Transverse colon (tissue), 4 donors: ENCODE results near the gene HOXD11. TPM values are rescaled to one million over a fixed set of nuclear protein-coding genes. Genes with fewer than 3 reads are reported as not detected.
A peak's percentile ranks its signal among the peaks of the same experiment; 100 is the strongest.

Source experiments
- DNase-seq: peaks from one replicate; pipeline ENCODE4 v3.0.0-alpha.2; 2019
- H3K27ac ChIP-seq, 4 donors: fragments of 200-600 bp; sonication (generic); 2 replicates each; pipeline ENCODE4 v1.5.1; 2016 to 2018; ENCODE audit warnings: inconsistent platforms in 4 of 4
- H3K27me3 ChIP-seq: fragments of 200-600 bp; sonication (generic); 2 replicates; pipeline ENCODE4 v1.5.1; 2017; ENCODE audit warnings: inconsistent platforms
- H3K36me3 ChIP-seq, 4 donors: fragments of 200-600 bp; sonication (generic); 2 replicates each; pipeline ENCODE4 v1.5.1; 2017 to 2019; ENCODE audit warnings: inconsistent platforms in 4 of 4
- H3K4me1 ChIP-seq, 4 donors: fragments of 200-600 bp; sonication (generic); 2 replicates each; pipeline ENCODE4 v1.5.1; 2017 to 2020; ENCODE audit warnings: inconsistent platforms in 4 of 4
- H3K4me3 ChIP-seq, 4 donors: fragments of 200-600 bp; sonication (generic); 1 replicate in 1 of 4; 2 replicates in 3 of 4; pipeline versions ENCODE4 v1.5.1 to v1.6.1; 2017 to 2019; ENCODE audit warnings: inconsistent platforms in 4 of 4
- H3K9me3 ChIP-seq, 2 donors: fragments of 200-600 bp; sonication (generic); 2 replicates each; pipeline ENCODE4 v1.5.1; 2017 to 2019; ENCODE audit warnings: inconsistent platforms in 2 of 2
- CTCF ChIP-seq, 5 experiments: fragments of 200-600 bp in 3 of 5; fragments of 450-650 bp in 2 of 5; sonication (generic) in 3 of 5; IDR thresholded peaks; 1 replicate in 2 of 5; 2 replicates in 3 of 5; pipeline ENCODE4 v1.5.1; 2016 to 2017; ENCODE audit warnings: antibody characterized with exemption in 5 of 5, inconsistent platforms in 3 of 5, mild to moderate bottlenecking in 2 of 5, moderate library complexity in 1 of 5
- EP300 ChIP-seq: sonication (generic); formaldehyde crosslinking; IDR thresholded peaks from one replicate; pipeline ENCODE4 v1.6.1; 2017; ENCODE audit warnings: antibody characterized with exemption, low read depth
- POLR2A ChIP-seq: fragments of 450-650 bp; IDR thresholded peaks from one replicate; pipeline ENCODE4 v1.6.1; 2016; ENCODE audit warnings: antibody characterized with exemption, mild to moderate bottlenecking, moderate library complexity
- POLR2AphosphoS5 ChIP-seq, 3 donors: sonication (generic); formaldehyde crosslinking; IDR thresholded peaks; one replicate each; pipeline ENCODE4 v1.6.1; 2016; ENCODE audit warnings: antibody characterized with exemption in 3 of 3
- WGBS, 2 donors: methylation state at CpG; one replicate each; pipeline ENCODE4 v1.1.5; 2018; ENCODE audit warnings: low coverage in 1 of 2; 5-methylcytosine and 5-hydroxymethylcytosine counted together
- in situ Hi-C, 4 donors: fragments of 200-750 bp; cut with MboI; loops; one replicate each; pipeline versions ENCODE4 v1.15.0 to v1.15.1; 2017; ENCODE audit warnings: low sequenced_read_pairs in 3 of 4, low pct_ligation_motif_present in 1 of 4, low pct_unique_long_range_greater_than_20kb in 1 of 4
- intact Hi-C: fragments of 100-400 bp; cut with DNase I; formaldehyde crosslinking; loops from one replicate; pipeline ENCODE4 v1.15.1; 2023; ENCODE audit warnings: low total_unique reads
- total RNA-seq, 4 donors: library from RNA; depleted of rRNA; stranded (reverse); fragments of >200 nt; gene quantifications; one replicate each; pipeline ENCODE4 v1.1.0, GENCODE V29; 2016

The HOXD11 gene
- total RNA-seq, 4 donors from 2014 or later = 0.41 to 13.5 (median 4.4) TPM

GRCh38 chr2:176130957-176131847, 24.1 kb downstream of the HOXD11 start:
- Histone ChIP-seq H3K9me3 (no peaks in the 10 kb centered on the region), H3K27me3 (peaks cover 65% of the 10 kb centered on the region), H3K4me3 (peak overlapping the region; percentile 32 to 68 (median 50)), H3K36me3 (no peaks in the 10 kb centered on the region), H3K4me1 (peaks cover 18 to 64% (median 41%) of the 10 kb centered on the region in 4 donors), H3K27ac (peak overlapping the region; percentile 94 to 96 (median 94))
- WGBS, 2 donors = 17 to 28% methylated on average over 6 to 15 of the region's 15 CpGs
- TF ChIP-seq POLR2A = no peak
- no peak for TF ChIP-seq EP300
- in situ Hi-C loops = loop anchor here in 1 of 4 donors (25.0 kb wide), 1 partner anchor 681 kb away; no protein-coding TSS in a partner anchor
- intact Hi-C loops = no loop called here
- DNase-seq = no peak

- intact Hi-C loops = no loop called here
- in situ Hi-C loops = loop anchor here in 1 of 4 donors (25.0 kb wide), 1 partner anchor 680 kb away; no protein-coding TSS in a partner anchor
- Histone ChIP-seq H3K9me3 (no peaks in the 10 kb centered on the region), H3K27me3 (peaks cover 65% of the 10 kb centered on the region), H3K4me3 (peak overlapping the region in 2 of 4 donors; percentile 55 to 68), H3K27ac (peak overlapping the region; percentile 94 to 96 (median 94)), H3K4me1 (peaks cover 18 to 64% (median 41%) of the 10 kb centered on the region in 4 donors), H3K36me3 (no peaks in the 10 kb centered on the region)
- DNase-seq = no peak
- WGBS, 2 donors = 29 to 46% methylated on average over 4 of the region's 4 CpGs
- TF ChIP-seq POLR2A (no peak), EP300 (no peak), CTCF (IDR thresholded peaks at IDR 0.05) (no peak), POLR2AphosphoS5 (IDR thresholded peaks at IDR 0.05) (no peak)
Measured at GRCh38 chr2:176131848-176132158, 24.7 kb downstream of the HOXD11 start.

- in situ Hi-C loops (loop anchor here in 1 of 4 donors (25.0 kb wide), 1 partner anchor 680 kb away; no protein-coding TSS in a partner anchor), intact Hi-C loops (no loop called here)
- H3K27me3 ChIP-seq = peaks cover 63% of the 10 kb centered on the region
- WGBS, 2 donors = 23 to 33% methylated on average over 33 of the region's 33 CpGs
- DNase-seq = no peak
- H3K4me3 ChIP-seq = peak overlapping the region in 3 of 4 donors; percentile 17 to 68 (median 55)
- H3K4me1 ChIP-seq = peaks cover 18 to 66% (median 39%) of the 10 kb centered on the region in 4 donors
- TF ChIP-seq CTCF (IDR thresholded peaks at IDR 0.05) = no peak
- no peak for TF ChIP-seq POLR2A
- no peak for TF ChIP-seq POLR2AphosphoS5 (IDR thresholded peaks at IDR 0.05)
- no peak for TF ChIP-seq EP300
- H3K36me3 ChIP-seq = no peaks in the 10 kb centered on the region
- no peaks in the 10 kb centered on the region for H3K9me3 ChIP-seq
- peak overlapping the region; percentile 94 to 96 (median 94) for H3K27ac ChIP-seq
Measured at GRCh38 chr2:176132205-176133171, 25.4 kb downstream of the HOXD11 start.

GRCh38 chr2:176133389-176133788, 26.3 kb downstream of the HOXD11 start:
- Histone ChIP-seq H3K27ac (peak overlapping the region; percentile 94 to 96 (median 94)), H3K9me3 (no peaks in the 10 kb centered on the region), H3K27me3 (peaks cover 61% of the 10 kb centered on the region), H3K4me3 (no peak overlapping the region), H3K4me1 (peaks cover 11 to 64% (median 38%) of the 10 kb centered on the region in 4 donors), H3K36me3 (no peaks in the 10 kb centered on the region)
- in situ Hi-C loops = loop anchor here in 1 of 4 donors (25.0 kb wide), 1 partner anchor 679 kb away; no protein-coding TSS in a partner anchor
- no peak for TF ChIP-seq POLR2A
- no peak for TF ChIP-seq POLR2AphosphoS5 (IDR thresholded peaks at IDR 0.05)
- no peak for TF ChIP-seq CTCF (IDR thresholded peaks at IDR 0.05)
- TF ChIP-seq EP300 = no peak
- intact Hi-C loops = no loop called here
- DNase-seq = no peak
